Measurements from ENCODE around the gene MBTPS1. TPM values are rescaled to one million over a fixed set of nuclear protein-coding genes. Genes with fewer than 3 reads are reported as not detected.

The MBTPS1 gene
- total and polyA plus RNA-seq, 2 donors (not counting 1 experiment from before 2014, with no cell fraction given), result 80.3 to 109 TPM

GRCh38 chr16:84144209-84144858, 27.6 kb upstream of the MBTPS1 start:
- DNase-seq (ENCODE audit: low read depth in 2 of 2), result peak in 1 of 2 donors; percentile 9
- H3K4me1 ChIP-seq (ENCODE audit: control insufficient read depth, extremely low read depth, insufficient read depth, low read length), result peaks cover 2% of the 10 kb centered on the region
- H3K9me3 ChIP-seq (ENCODE audit: control insufficient read depth, insufficient read depth, low read depth, low read length), result no peaks in the 10 kb centered on the region
- no peaks in the 10 kb centered on the region for H4K20me1 ChIP-seq (ENCODE audit: control insufficient read depth, extremely low read depth, insufficient read depth, low read length)
- no peaks in the 10 kb centered on the region for H3K27me3 ChIP-seq (ENCODE audit: control insufficient read depth, insufficient read depth, low read length)
- peak overlapping the region; percentile 71 to 87 (median 78) for H3K4me3 ChIP-seq (replicated peaks in 1 of 4; ENCODE audit: control extremely low read depth in 1 of 4, insufficient read depth in 1 of 4, low read depth in 3 of 4, low read length in 4 of 4)
- no peak for TF ChIP-seq EZH2 (IDR thresholded peaks at IDR 0.05; ENCODE audit: low read length, missing control alignments)
- TF ChIP-seq, protein P1, sequence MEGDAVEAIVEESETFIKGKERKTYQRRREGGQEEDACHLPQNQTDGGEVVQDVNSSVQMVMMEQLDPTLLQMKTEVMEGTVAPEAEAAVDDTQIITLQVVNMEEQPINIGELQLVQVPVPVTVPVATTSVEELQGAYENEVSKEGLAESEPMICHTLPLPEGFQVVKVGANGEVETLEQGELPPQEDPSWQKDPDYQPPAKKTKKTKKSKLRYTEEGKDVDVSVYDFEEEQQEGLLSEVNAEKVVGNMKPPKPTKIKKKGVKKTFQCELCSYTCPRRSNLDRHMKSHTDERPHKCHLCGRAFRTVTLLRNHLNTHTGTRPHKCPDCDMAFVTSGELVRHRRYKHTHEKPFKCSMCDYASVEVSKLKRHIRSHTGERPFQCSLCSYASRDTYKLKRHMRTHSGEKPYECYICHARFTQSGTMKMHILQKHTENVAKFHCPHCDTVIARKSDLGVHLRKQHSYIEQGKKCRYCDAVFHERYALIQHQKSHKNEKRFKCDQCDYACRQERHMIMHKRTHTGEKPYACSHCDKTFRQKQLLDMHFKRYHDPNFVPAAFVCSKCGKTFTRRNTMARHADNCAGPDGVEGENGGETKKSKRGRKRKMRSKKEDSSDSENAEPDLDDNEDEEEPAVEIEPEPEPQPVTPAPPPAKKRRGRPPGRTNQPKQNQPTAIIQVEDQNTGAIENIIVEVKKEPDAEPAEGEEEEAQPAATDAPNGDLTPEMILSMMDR (conservative IDR thresholded peaks at IDR 0.05 in 1 of 2, IDR thresholded peaks at IDR 0.05 in 1 of 2; ENCODE audit: low read depth in 1 of 2, low read length in 2 of 2), result no peak
- no peak overlapping the region for H3K27ac ChIP-seq (ENCODE audit: insufficient read depth, low read length)
- H3K36me3 ChIP-seq (ENCODE audit: control insufficient read depth, insufficient read depth, low read length), result no peaks in the 10 kb centered on the region
- peak overlapping the region; percentile 30 for H2AFZ ChIP-seq (ENCODE audit: low read length)
- peak overlapping the region; percentile 52 for H3K9ac ChIP-seq (ENCODE audit: insufficient read depth, low read length)
- peaks cover 10% of the 10 kb centered on the region for H3K79me2 ChIP-seq (ENCODE audit: control insufficient read depth, insufficient read depth, low read length)
- peak overlapping the region; percentile 86 for H3K4me2 ChIP-seq (ENCODE audit: extremely low read depth, insufficient read depth, low read length)

DNA sequence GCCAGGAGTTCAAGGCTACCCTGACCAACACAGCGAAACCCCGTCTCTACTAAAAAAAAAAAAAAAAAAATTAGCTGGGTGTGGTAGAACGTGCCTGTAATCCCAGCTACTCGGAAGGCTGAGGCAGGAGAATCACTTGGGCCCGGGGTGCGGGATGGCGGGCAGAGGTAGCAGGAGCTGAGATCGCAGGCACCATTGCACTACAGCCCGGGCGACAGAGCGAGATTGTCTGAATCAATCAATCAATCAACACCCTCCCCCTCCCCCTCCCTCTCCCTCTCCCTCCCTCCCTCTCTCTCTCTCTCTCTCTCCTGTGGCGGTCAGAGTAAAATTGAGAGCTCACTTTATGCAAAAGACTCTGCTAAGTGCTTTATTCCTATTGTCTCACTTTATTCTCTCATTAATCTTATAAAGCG, 27.1 kb upstream of the MBTPS1 start:
- Histone ChIP-seq H3K4me3 (replicated peaks in 1 of 4; ENCODE audit: control extremely low read depth in 1 of 4, insufficient read depth in 1 of 4, low read depth in 3 of 4, low read length in 4 of 4) (peak overlapping the region; percentile 71 to 87 (median 78)), H3K9me3 (ENCODE audit: control insufficient read depth, insufficient read depth, low read depth, low read length) (no peaks in the 10 kb centered on the region), H3K79me2 (ENCODE audit: control insufficient read depth, insufficient read depth, low read length) (peaks cover 14% of the 10 kb centered on the region), H3K4me2 (ENCODE audit: extremely low read depth, insufficient read depth, low read length) (peak overlapping the region; percentile 86), H4K20me1 (ENCODE audit: control insufficient read depth, extremely low read depth, insufficient read depth, low read length) (no peaks in the 10 kb centered on the region), H2AFZ (ENCODE audit: low read length) (no peak overlapping the region), H3K9ac (ENCODE audit: insufficient read depth, low read length) (peak overlapping the region; percentile 52), H3K4me1 (ENCODE audit: control insufficient read depth, extremely low read depth, insufficient read depth, low read length) (peaks cover 2% of the 10 kb centered on the region), H3K27ac (ENCODE audit: insufficient read depth, low read length) (no peak overlapping the region), H3K27me3 (ENCODE audit: control insufficient read depth, insufficient read depth, low read length) (no peaks in the 10 kb centered on the region), H3K36me3 (ENCODE audit: control insufficient read depth, insufficient read depth, low read length) (no peaks in the 10 kb centered on the region)
- TF ChIP-seq EZH2 (IDR thresholded peaks at IDR 0.05; ENCODE audit: low read length, missing control alignments), result no peak
- TF ChIP-seq, protein P1 (conservative IDR thresholded peaks at IDR 0.05 in 1 of 2, IDR thresholded peaks at IDR 0.05 in 1 of 2; ENCODE audit: low read depth in 1 of 2, low read length in 2 of 2), result no peak
- DNase-seq (ENCODE audit: low read depth in 2 of 2), result peak in 1 of 2 donors; percentile 10

- TF ChIP-seq, protein P1 (conservative IDR thresholded peaks at IDR 0.05 in 1 of 2, IDR thresholded peaks at IDR 0.05 in 1 of 2; ENCODE audit: low read depth in 1 of 2, low read length in 2 of 2), result no peak
- TF ChIP-seq EZH2 (IDR thresholded peaks at IDR 0.05; ENCODE audit: low read length, missing control alignments), result no peak
- DNase-seq (ENCODE audit: low read depth in 2 of 2), result no peak
- Histone ChIP-seq H3K4me2 (ENCODE audit: extremely low read depth, insufficient read depth, low read length) (no peak overlapping the region), H3K4me1 (ENCODE audit: control insufficient read depth, extremely low read depth, insufficient read depth, low read length) (peaks cover 2% of the 10 kb centered on the region), H3K4me3 (replicated peaks in 1 of 4; ENCODE audit: control extremely low read depth in 1 of 4, insufficient read depth in 1 of 4, low read depth in 3 of 4, low read length in 4 of 4) (no peak overlapping the region), H4K20me1 (ENCODE audit: control insufficient read depth, extremely low read depth, insufficient read depth, low read length) (no peaks in the 10 kb centered on the region), H3K9me3 (ENCODE audit: control insufficient read depth, insufficient read depth, low read depth, low read length) (no peaks in the 10 kb centered on the region), H3K36me3 (ENCODE audit: control insufficient read depth, insufficient read depth, low read length) (no peaks in the 10 kb centered on the region), H3K27me3 (ENCODE audit: control insufficient read depth, insufficient read depth, low read length) (no peaks in the 10 kb centered on the region), H3K79me2 (ENCODE audit: control insufficient read depth, insufficient read depth, low read length) (peaks cover 14% of the 10 kb centered on the region), H3K9ac (ENCODE audit: insufficient read depth, low read length) (no peak overlapping the region), H2AFZ (ENCODE audit: low read length) (no peak overlapping the region), H3K27ac (ENCODE audit: insufficient read depth, low read length) (no peak overlapping the region)
Measured at GRCh38 chr16:84143081-84143480, 26.3 kb upstream of the MBTPS1 start.

All from fibroblast of lung (primary cell).